HCT116 (cell line): ENCODE measurements around the gene TLCD5.

ENCODE experiments used
- CBX3 ChIP-seq: IDR thresholded peaks from 2 replicates; pipeline ENCODE4 v1.6.1; 2012; ENCODE audit warnings: low read depth
- EZH2 ChIP-seq: fragments of 200-600 bp; sonication (generic); IDR thresholded peaks from 2 replicates; pipeline ENCODE4 v1.6.1; 2017; ENCODE audit warnings: antibody characterized with exemption, mixed run types
- EZH2phosphoT487 ChIP-seq: fragments of 200-600 bp; IDR thresholded peaks from 2 replicates; pipeline ENCODE4 v1.6.1; 2018; ENCODE audit warnings: antibody characterized with exemption, borderline replicate concordance
- JUND ChIP-seq: IDR thresholded peaks from 2 replicates; pipeline ENCODE4 v1.6.1; 2012
- POLR2A ChIP-seq: IDR thresholded peaks from 2 replicates; pipeline ENCODE4 v1.7.0; 2011; ENCODE audit warnings: borderline replicate concordance; ENCODE audit not compliant: insufficient read depth, insufficient read length; ENCODE audit errors: extremely low read depth
- POLR2AphosphoS5 ChIP-seq: IDR thresholded peaks from 2 replicates; pipeline ENCODE4 v1.6.1; 2011; ENCODE audit warnings: mild to moderate bottlenecking, low read depth, low read length, moderate library complexity
- RAD21 ChIP-seq: IDR thresholded peaks from 2 replicates; pipeline ENCODE4 v1.6.1; 2012; ENCODE audit warnings: low read depth, mild to moderate bottlenecking
- SIN3A ChIP-seq: IDR thresholded peaks from 2 replicates; pipeline ENCODE4 v1.6.1; 2012; ENCODE audit warnings: low read depth
- SP1 ChIP-seq: IDR thresholded peaks from 2 replicates; pipeline ENCODE4 v1.6.1; 2012; ENCODE audit warnings: low read depth
- ZFX ChIP-seq: fragments of 450-650 bp; IDR thresholded peaks from 2 replicates; pipeline ENCODE4 v1.6.1; 2017
- TF ChIP-seq, protein P1 (sequence below), 3 experiments: fragments of 200-600 bp in 1 of 3; sonication (generic) in 1 of 3; IDR thresholded peaks in 2 of 3; conservative IDR thresholded peaks in 1 of 3; 2 replicates each; pipeline ENCODE4 v1.5.1; 2012 to 2017; ENCODE audit warnings: low read depth in 2 of 3, low read length in 2 of 3, antibody characterized with exemption in 1 of 3, borderline replicate concordance in 1 of 3, control low read depth in 1 of 3, mild to moderate bottlenecking in 1 of 3, mixed read lengths in 1 of 3, mixed run types in 1 of 3, moderate library complexity in 1 of 3; ENCODE audit not compliant: insufficient read depth in 1 of 3
- TF ChIP-seq, protein P2 (sequence below): IDR thresholded peaks from 2 replicates; pipeline ENCODE4 v1.6.1; 2012
- TF ChIP-seq, protein P3 (sequence below): IDR thresholded peaks from 2 replicates; pipeline ENCODE4 v1.6.1; 2012; ENCODE audit warnings: low read depth
- TF ChIP-seq, protein P4 (sequence below): IDR thresholded peaks from 2 replicates; pipeline ENCODE4 v1.6.1; 2011; ENCODE audit warnings: mild to moderate bottlenecking, low read length, moderate library complexity; ENCODE audit not compliant: insufficient replicate concordance; ENCODE audit errors: extremely low read depth

DNA sequence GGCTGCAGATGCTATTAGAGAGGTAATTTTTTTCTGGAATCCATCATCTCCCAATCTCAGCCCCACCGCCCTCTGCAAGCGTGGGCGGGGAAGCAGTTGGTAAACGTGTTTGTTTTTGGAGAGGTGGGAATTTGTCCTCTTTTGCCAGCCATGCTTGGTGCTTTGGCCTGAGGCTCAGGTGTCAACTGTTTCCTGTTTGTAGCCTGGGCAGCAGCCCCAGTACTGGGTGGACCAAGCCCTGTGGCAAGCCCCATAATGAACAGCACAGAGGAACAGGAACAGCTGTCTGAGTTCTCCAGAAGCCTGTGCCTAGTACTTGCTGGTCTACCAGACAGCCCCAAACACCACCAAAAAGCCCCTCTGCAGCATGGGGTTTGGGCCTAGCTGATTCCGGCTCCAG, 45.6 kb upstream of the TLCD5 start:
- TF ChIP-seq POLR2AphosphoS5 (no peak), POLR2A (no peak), CBX3 (no peak), RAD21 (no peak), SP1 (no peak), SIN3A (no peak), EZH2 (no peak), ZFX (no peak), EZH2phosphoT487 (no peak), JUND (no peak)
- TF ChIP-seq, protein P1, sequence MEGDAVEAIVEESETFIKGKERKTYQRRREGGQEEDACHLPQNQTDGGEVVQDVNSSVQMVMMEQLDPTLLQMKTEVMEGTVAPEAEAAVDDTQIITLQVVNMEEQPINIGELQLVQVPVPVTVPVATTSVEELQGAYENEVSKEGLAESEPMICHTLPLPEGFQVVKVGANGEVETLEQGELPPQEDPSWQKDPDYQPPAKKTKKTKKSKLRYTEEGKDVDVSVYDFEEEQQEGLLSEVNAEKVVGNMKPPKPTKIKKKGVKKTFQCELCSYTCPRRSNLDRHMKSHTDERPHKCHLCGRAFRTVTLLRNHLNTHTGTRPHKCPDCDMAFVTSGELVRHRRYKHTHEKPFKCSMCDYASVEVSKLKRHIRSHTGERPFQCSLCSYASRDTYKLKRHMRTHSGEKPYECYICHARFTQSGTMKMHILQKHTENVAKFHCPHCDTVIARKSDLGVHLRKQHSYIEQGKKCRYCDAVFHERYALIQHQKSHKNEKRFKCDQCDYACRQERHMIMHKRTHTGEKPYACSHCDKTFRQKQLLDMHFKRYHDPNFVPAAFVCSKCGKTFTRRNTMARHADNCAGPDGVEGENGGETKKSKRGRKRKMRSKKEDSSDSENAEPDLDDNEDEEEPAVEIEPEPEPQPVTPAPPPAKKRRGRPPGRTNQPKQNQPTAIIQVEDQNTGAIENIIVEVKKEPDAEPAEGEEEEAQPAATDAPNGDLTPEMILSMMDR (IDR thresholded peaks at IDR 0.05 in 2 of 3, conservative IDR thresholded peaks at IDR 0.05 in 1 of 3; ENCODE audit: borderline replicate concordance in 1 of 3, insufficient read depth in 1 of 3, low read depth in 2 of 3, low read length in 2 of 3) = no peak
- TF ChIP-seq, protein P2, sequence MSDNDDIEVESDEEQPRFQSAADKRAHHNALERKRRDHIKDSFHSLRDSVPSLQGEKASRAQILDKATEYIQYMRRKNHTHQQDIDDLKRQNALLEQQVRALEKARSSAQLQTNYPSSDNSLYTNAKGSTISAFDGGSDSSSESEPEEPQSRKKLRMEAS = no peak
- TF ChIP-seq, protein P3, sequence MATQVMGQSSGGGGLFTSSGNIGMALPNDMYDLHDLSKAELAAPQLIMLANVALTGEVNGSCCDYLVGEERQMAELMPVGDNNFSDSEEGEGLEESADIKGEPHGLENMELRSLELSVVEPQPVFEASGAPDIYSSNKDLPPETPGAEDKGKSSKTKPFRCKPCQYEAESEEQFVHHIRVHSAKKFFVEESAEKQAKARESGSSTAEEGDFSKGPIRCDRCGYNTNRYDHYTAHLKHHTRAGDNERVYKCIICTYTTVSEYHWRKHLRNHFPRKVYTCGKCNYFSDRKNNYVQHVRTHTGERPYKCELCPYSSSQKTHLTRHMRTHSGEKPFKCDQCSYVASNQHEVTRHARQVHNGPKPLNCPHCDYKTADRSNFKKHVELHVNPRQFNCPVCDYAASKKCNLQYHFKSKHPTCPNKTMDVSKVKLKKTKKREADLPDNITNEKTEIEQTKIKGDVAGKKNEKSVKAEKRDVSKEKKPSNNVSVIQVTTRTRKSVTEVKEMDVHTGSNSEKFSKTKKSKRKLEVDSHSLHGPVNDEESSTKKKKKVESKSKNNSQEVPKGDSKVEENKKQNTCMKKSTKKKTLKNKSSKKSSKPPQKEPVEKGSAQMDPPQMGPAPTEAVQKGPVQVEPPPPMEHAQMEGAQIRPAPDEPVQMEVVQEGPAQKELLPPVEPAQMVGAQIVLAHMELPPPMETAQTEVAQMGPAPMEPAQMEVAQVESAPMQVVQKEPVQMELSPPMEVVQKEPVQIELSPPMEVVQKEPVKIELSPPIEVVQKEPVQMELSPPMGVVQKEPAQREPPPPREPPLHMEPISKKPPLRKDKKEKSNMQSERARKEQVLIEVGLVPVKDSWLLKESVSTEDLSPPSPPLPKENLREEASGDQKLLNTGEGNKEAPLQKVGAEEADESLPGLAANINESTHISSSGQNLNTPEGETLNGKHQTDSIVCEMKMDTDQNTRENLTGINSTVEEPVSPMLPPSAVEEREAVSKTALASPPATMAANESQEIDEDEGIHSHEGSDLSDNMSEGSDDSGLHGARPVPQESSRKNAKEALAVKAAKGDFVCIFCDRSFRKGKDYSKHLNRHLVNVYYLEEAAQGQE = no peak
- TF ChIP-seq, protein P4, sequence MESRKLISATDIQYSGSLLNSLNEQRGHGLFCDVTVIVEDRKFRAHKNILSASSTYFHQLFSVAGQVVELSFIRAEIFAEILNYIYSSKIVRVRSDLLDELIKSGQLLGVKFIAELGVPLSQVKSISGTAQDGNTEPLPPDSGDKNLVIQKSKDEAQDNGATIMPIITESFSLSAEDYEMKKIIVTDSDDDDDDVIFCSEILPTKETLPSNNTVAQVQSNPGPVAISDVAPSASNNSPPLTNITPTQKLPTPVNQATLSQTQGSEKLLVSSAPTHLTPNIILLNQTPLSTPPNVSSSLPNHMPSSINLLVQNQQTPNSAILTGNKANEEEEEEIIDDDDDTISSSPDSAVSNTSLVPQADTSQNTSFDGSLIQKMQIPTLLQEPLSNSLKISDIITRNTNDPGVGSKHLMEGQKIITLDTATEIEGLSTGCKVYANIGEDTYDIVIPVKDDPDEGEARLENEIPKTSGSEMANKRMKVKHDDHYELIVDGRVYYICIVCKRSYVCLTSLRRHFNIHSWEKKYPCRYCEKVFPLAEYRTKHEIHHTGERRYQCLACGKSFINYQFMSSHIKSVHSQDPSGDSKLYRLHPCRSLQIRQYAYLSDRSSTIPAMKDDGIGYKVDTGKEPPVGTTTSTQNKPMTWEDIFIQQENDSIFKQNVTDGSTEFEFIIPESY = no peak
